ENCODE data around the gene SNX18.

DNA sequence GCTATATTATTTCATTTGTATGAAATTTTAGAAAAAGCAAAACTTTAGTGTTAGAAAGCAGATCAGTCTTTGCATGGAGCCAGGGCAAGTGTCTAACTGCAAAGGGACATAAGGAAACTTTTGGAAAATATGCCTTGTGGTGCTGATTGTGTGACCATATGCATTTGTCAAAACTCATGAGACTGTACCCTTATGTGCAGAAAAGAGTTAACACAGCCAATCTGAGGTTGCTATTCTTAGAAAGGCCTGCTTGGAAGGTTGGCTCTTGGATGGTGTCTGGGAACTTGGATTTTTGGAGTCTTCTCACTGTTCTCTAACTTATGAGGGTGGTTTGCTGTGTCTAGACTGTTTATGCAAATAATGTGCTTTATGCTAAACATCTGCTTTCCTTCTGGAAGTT lies 76.6 kb downstream of the SNX18 start:
- no peak for TF ChIP-seq POLR2A (IDR thresholded peaks at IDR 0.05; ENCODE audit: low read depth, low read length)
- TF ChIP-seq TAF1 (IDR thresholded peaks at IDR 0.05; ENCODE audit: borderline replicate concordance, low read depth, low read length) = no peak

Data from GM12892 (cell line).